Inferior parietal cortex (tissue), 1 donor: ENCODE data around the gene NKPD1.
"Not testable (repeated sequence)": the region's sequence is repeated elsewhere in the genome, so short reads cannot be mapped to it uniquely, and the experiment has no call there.

Source experiments
- DNase-seq: peaks from one replicate; pipeline ENCODE4 v3.0.0-alpha.2; 2016; ENCODE audit errors: extremely low spot score

The NKPD1 gene

DNA sequence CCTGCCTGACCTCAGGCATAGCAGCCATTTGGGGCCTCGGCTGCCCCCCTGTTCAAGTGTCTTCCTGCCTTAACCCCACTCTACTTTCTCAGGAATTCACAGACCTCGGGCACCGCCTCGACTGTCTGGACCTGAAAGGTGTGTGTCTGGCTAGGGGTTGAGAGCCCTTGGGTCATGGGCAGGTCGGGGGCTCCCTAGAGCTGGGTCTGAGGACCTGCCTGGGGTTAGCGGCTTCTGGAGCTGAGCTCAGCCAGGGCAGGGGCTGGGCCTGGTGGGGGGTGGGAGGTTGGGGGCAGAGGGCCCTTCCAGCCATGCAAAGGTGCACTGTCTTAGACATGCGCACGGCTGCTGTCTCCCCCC is 20.7 kb downstream of the NKPD1 start:
- no peak for DNase-seq

- no peak for DNase-seq
Measured at GRCh38 chr19:45139286-45140143, 21.3 kb downstream of the NKPD1 start.

- no peak for DNase-seq
Measured at GRCh38 chr19:45138303-45138751, 22.5 kb downstream of the NKPD1 start.

- DNase-seq = no peak
Measured at GRCh38 chr19:45137179-45137761, 23.5 kb downstream of the NKPD1 start.

DNA sequence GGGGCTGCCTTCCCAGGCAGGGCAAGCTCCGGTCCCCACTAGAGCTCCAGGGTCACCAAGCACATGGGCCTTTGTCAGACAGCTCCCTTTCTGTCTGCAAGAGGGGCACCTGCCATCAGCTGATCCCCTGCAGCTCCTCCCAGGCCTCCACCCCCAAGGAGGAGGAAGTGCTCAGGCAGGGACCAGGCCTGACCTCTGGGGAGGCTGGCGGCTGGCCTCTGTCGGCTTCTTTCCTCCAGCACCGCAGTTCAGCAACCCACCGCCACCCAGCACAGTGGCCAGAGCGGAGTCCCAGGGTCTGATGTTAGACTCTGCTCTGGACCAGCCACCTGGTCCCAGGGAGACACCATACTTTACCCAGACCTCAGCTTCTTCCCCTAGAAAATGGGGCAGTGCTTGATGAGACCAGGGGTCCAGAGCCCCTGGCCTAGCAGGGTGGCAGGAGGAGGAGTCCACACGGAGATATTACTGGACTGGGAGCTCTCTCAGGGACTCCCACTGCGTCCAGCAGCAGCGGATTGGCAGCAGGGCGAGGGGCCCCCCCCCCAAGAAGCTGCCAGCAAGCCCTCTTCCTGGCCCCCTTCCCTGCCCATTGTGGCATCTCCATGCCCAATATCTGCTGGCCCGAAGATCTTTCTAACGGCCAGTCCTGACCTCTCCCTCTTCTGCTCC is 24.1 kb downstream of the NKPD1 start:
- DNase-seq = no peak

DNA sequence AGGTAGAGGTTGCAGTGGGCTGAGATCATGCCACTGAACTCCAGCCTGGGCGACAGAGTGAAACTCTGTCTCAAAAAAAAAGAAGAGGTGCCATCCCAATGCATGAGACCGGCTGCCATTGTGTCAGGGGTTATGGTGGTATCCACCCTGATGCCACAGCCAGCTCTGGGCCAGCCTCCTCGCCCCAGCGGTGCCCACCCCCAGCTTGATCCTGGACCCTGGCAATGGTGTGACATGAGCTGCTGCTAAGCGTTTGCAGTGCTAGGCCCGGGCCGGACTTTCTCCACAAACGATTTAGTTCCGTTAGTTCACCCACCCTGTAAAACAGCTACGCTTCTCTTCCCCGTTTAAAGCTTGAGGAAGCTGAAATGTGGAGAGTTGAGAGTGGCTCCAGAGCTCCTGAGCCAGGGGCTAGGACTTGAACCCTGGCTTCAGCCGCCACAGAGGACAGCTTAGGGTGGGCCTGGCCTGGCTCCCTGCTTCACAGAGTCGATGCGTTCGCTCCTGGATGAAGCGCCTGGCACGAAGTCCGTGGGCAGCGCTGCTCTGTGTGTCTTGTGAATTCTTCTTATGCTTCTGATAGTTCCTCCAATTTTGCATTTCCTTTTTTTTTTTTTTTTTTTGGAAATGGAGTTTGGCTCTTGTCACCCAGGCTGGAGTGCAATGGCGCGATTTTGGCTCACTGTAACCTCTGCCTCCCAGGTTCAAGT is 25.5 kb downstream of the NKPD1 start:
- no peak for DNase-seq

- DNase-seq = no peak
Measured at GRCh38 chr19:45133661-45134060, 27.1 kb downstream of the NKPD1 start.

- DNase-seq = no peak
Measured at GRCh38 chr19:45130888-45131615, 29.7 kb downstream of the NKPD1 start.

GRCh38 chr19:45130236-45130635 is 30.5 kb downstream of the NKPD1 start:
- no peak for DNase-seq

GRCh38 chr19:45128806-45129205 is 32.0 kb downstream of the NKPD1 start:
- DNase-seq = no peak

- no peak for DNase-seq
Measured at GRCh38 chr19:45128146-45128545, 32.6 kb downstream of the NKPD1 start.

DNA sequence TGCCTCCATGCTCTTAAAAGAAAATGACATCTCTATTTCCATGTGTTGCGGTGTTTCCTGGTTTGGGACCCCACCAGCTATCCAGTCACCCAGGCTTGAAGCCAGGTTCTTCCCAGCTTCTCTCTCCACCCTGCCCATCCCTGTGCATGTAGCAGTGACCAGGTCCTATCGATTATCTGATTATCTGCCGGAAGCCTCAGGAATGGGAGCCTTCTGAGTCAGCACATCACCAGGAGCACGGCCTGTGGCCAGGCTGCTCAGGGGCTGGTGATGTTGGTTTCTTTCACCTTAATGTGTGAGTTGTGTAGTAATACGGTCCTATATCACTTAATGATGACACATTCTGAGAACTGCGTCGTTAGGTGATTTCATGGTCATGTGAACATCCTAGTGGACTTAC is 34.1 kb downstream of the NKPD1 start:
- DNase-seq = no peak

- no peak for DNase-seq
Measured at GRCh38 chr19:45125975-45126493, 34.7 kb downstream of the NKPD1 start.

- DNase-seq = no peak
Measured at GRCh38 chr19:45125360-45125759, 35.4 kb downstream of the NKPD1 start.

GRCh38 chr19:45124021-45124420 is 36.8 kb downstream of the NKPD1 start:
- no peak for DNase-seq

DNA sequence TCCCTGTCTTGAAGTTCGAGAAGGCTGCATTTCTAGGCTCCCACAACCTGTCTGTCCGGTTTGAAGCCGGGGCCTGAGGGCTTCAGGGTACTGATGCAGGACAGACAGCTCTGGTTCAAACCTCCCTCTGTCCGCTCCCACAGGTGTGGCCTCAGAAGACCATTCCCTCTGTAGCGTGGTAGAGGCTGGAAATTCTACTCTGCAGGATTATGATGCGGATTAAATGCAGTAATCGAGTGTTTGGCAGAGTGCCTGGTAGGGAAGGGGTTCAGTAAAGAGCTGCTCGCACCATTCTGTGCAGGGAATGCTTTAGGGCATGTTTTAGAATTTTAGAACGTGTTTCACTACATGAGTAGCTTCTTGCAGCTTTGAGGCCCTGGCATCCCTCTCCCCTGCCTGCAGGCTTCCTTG is 37.3 kb downstream of the NKPD1 start:
- DNase-seq = no peak

DNA sequence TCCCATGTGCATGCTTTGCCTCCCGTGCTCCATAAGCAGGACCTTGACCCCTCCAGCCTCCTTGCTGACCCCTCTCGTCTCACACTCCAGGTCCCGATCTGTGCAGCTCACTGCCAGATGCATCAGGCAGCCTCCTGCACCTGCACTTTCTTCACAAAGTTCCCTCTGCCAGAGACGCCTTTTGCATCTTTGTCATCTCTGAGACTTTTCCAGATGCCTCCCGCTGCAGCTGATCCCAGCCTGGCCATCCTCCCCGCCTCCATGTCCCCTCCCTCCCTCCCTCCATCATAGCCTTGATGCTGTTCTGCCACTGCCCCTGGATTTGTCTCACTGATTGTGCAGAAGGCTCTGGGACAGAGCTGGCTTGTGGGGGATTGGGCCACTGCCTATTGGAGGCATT is 38.0 kb downstream of the NKPD1 start:
- no peak for DNase-seq

DNA sequence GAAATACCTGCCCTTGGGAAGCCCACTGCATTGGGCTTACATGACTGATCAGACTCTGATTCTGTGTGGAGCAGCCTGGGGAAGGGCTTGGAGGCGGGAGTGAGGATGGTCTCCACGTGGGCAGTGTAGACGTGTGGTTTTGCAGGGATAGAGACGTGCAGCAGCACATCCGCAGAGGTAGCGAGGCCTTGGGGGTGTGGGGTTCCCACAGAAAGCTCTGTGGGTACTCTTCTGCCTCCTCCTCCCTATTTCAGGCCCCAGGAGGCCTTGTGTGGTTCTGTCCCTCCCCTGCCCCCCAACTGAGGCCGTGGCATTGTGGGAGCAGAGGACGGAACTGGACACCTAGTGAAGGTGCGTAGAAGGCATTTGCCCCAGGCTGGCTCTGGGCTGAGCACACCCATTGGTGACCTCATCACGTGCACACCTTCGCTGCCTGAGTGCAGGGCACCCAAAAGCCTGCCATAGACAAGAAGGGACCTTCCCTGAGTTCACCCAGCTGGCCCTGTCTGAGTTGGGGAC is 38.9 kb downstream of the NKPD1 start:
- DNase-seq = no peak

DNA sequence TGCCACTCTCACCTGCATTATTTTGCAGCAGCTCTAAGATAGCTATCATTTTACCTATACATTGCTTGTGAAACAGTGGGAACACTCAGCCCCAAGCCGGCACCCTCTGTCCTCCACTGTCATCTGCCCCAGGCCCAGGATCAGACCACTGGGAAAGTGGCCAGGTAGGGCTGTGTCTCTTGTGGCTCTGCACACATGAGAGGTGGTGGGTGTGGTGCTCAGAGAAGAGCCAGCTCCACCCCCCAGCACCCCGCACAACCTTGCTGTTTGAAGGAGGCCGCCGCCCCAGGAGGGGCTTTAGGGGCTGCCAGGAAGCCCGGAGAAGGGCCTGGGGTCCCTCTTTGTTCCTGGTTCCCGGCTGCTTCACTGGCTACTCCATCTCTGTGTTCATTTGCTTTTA is 41.2 kb downstream of the NKPD1 start:
- DNase-seq = no peak

GRCh38 chr19:45118591-45119355 is 42.0 kb downstream of the NKPD1 start:
- DNase-seq = not testable (repeated sequence)
